Bronchus fibroblast of lung (primary cell): ENCODE measurements around the gene CEACAM19. TPM values are rescaled to one million over a fixed set of nuclear protein-coding genes. Genes with fewer than 3 reads are reported as not detected.

Experiments used
- total RNA-seq: library from RNA; depleted of rRNA; stranded (reverse); fragments of >200 nt; gene quantifications from 2 replicates; pipeline ENCODE4 v1.2.3, GENCODE V29; 2015

Gene CEACAM19, protein sequence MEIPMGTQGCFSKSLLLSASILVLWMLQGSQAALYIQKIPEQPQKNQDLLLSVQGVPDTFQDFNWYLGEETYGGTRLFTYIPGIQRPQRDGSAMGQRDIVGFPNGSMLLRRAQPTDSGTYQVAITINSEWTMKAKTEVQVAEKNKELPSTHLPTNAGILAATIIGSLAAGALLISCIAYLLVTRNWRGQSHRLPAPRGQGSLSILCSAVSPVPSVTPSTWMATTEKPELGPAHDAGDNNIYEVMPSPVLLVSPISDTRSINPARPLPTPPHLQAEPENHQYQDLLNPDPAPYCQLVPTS
- total RNA-seq = 2.7 and 3.3 TPM in 2 replicates

DNA sequence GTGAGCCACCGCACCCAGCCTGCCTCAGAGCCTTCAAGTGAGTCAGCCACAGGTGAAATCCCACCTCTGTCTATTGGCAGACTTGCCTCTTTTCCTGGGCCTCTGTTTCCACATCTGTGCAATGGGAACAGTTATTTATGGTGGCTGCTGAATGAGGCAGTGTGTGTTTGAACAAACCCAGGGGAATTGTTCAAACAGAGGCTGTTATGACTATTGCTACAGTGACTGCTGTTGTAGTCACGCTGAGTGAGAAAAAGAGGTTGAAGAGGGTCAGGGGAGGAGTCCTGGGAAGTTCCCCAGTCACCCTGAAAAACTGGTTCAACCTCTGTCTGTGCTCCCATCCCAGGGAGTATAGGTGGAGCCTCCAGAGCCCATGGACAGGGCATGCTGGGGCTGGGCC is at the start of gene CEACAM19:
TSS of gene CEACAM19 (plus strand) at position 83 of the 400 bp plus-strand sequence. CDS start 450 bp downstream, outside the sequence.

DNA sequence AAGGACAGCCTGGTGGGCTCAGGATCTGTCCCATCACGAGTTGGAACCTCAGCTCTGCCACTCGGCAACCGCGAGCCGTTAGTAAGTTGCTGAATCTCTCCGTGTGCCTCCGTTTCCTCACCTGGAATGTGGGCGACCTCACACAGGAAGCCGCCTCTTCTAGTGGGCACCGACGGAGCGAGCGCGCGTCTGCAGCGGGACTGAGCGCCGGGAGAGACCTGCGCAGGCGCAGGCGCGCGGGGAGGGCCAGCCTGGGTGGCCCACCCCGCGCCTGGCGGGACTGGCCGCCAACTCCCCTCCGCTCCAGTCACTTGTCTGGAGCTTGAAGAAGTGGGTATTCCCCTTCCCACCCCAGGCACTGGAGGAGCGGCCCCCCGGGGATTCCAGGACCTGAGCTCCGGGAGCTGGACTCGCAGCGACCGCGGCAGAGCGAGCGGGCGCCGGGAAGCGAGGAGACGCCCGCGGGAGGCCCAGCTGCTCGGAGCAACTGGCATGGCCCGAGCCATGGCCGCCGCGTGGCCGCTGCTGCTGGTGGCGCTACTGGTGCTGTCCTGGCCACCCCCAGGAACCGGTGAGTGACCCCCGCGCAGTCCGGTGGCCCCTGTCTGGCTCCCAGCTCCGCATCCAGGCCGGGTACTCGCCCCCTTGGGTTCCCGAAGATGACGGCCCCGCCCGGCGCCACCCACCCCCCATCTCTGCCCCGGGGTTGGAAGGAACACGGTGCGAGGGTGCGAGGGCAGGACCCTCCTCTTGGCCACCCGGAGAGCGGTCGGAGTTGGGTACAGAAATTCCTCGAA is 27.5 kb upstream of the CEACAM19 start, which contains the start of gene PVR:
TSS of gene PVR (plus strand) at position 306 of the 797 bp plus-strand sequence. CDS start at position 493, 187 bp downstream.

DNA sequence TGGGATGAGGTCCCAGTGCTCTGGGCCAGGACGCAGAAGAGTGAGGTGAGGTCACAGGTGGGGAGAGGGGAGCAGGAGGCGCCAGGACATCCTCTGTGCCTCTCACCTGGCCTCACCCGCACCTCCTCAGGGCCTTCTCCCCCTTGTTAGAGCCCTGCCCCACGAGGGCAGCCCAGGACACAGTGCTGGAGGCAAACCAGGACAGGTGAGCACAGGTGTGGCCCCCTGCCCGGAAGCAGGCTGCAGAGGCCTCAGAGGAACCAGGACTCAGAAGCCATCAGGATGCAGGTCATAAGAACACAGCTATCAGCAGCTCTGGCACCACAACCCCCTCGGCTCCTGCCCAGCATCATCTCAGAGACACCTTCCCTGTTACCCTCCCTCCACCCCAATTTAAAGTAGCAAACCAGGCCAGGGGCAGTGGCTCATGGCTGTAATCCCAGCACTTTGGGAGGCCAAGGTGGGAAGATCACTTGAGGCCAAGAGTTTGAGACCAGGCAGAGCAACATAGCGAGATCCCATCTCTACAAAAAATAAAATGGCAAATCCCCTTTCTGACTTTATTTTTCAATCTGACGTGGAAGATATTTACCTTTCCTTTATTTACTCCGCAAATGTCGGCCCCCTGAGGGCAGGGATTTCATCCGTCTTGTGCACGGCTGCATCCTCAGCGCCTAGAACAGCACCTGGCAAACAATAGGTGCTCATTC is 27.4 kb downstream of the CEACAM19 start, which contains the start of gene CEACAM16:
TSS of gene CEACAM16 (plus strand) at position 660 of the 710 bp plus-strand sequence. CDS start 2,306 bp downstream, outside the sequence.

Other genes with a start within 250 kb of the CEACAM19 start
- gene ZNF229, start 223.0 kb upstream of the CEACAM19 start, total RNA-seq = 2.7 and 3.6 TPM in 2 replicates
- 6.6 and 7.7 TPM in 2 replicates for gene ZNF180, start 171.0 kb upstream of the CEACAM19 start, total RNA-seq
- gene CEACAM20, start 141.8 kb upstream of the CEACAM19 start, total RNA-seq = not detected in 2 replicates
- gene IGSF23, start 57.9 kb upstream of the CEACAM19 start, total RNA-seq = not detected in 2 replicates
- 95.4 and 101 TPM in 2 replicates for gene PVR, start 27.6 kb upstream of the CEACAM19 start, total RNA-seq
- not detected in 2 replicates for gene CEACAM16, start 27.7 kb downstream of the CEACAM19 start, total RNA-seq
- gene BCL3, start 77.2 kb downstream of the CEACAM19 start, total RNA-seq = 35.6 and 48.8 TPM in 2 replicates
- gene CBLC, start 106.4 kb downstream of the CEACAM19 start, total RNA-seq = 0.50 and 1.9 TPM in 2 replicates
- 17.1 and 18.3 TPM in 2 replicates for gene BCAM, start 137.6 kb downstream of the CEACAM19 start, total RNA-seq
- 117 TPM in 2 replicates for gene NECTIN2, start 174.8 kb downstream of the CEACAM19 start, total RNA-seq
- gene TOMM40, start 219.8 kb downstream of the CEACAM19 start, total RNA-seq = 82.2 and 93.8 TPM in 2 replicates
- gene APOE, start 234.3 kb downstream of the CEACAM19 start, total RNA-seq = 21.0 and 25.3 TPM in 2 replicates
- gene APOC1, start 243.1 kb downstream of the CEACAM19 start, total RNA-seq = 15.8 and 15.9 TPM in 2 replicates